GM19328 (cell line): ENCODE measurements around the gene ACTA1.
"Not testable (repeated sequence)": the region's sequence is repeated elsewhere in the genome, so short reads cannot be mapped to it uniquely, and the experiment has no call there.

ENCODE experiments used
- ATAC-seq: cut with Tn5 transposase; IDR thresholded peaks from one replicate; pipeline ENCODE4 v1.9.1; 2021; ENCODE audit warnings: mild to moderate bottlenecking, moderate library complexity; ENCODE audit not compliant: unreplicated experiment

ACTA1 gene

DNA sequence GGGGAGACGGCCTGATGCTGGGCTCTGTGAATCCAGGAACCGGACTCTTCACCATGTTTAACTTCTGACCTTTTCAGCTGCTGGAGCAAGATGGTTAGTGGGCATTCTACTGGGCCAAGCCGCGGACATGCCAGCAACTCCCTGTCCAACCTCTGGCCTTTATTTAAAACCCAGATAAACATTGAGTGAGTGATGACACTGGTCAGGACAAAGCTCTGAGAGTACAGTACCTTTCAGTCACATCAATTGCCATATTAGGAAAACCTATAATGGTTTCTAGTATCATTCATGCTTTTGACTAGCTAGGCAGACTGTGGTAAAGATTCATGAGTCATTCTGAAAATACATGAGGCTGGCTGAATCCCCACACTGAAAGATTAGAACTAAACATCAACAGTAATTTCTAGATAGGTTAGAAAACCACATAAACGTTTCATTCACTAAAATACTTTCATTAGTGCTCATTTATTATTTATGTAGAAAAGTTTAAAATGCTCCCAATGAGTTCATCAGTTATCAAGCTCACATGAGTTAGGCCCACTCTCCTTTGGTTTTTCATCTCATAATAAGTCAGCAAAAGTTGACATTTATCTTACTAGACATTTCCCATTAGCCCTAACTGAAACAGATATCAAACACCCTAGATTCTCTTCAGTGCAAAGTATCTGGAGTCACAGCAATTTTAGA lies 7.1 kb upstream of the ACTA1 start:
- peak; percentile 95 for ATAC-seq

- no peak for ATAC-seq
These were observed 4.1 kb upstream of the ACTA1 start for GRCh38 chr1:229438021-229438420.

DNA sequence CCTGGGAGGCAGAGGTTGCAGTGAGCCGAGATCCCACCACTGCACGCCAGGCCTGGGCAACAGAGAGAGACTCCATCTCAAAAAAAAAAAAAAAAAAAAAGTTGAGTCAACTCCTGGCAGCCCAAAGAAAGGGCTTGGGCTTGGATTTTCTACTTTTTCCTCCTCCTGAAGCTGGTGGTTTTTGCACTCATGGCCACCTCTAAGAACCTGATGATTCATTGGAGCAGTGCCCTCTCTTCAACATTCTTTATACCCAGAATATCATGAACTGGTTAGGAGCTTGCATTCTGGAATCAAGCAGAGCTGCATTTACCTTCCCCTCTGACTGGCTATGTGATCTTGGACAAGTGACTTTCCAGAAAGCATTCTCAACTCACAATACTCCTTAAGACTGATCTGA lies 3.5 kb upstream of the ACTA1 start:
- no peak for ATAC-seq

DNA sequence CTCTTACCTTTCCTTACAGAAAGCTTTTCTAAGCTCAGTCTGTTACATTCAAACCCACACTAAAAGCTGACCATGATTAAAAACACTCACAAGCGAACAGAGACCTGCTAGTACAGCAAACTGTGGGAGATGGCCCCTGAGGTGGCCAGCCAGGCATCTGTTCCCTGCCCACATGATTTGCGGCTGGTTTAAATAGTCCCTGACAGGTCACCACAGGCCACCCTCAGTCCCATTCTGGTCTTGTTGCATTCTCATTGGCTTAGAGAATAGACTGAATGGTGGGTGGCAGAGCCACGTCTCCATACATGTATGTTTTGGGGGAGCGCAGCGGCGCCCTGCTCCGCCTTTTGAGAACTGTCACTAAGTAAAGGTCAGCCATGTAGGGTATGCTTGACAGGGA lies 2.3 kb upstream of the ACTA1 start:
- ATAC-seq, result no peak

DNA sequence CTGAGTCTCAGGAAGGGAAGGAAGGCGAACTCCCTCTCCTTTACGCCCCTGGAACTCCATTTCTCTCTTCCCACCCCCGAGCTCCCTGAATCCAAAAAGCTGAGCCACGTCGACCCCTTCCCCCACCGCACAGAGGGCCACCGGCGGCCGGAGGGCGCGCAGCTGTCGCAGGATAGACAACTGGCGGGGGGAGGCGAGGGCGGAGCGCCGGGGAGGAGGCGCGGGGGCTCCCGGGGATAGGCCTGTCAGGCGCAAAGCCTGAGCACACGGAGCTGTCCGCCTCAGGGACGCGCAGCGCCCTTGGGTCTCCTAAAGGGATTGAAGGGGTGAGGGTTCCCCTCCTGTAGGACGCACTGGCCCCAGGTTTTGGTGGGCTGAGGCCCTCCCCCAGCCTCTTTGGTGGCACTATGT lies 752 bp upstream of the ACTA1 start:
- no peak for ATAC-seq

DNA sequence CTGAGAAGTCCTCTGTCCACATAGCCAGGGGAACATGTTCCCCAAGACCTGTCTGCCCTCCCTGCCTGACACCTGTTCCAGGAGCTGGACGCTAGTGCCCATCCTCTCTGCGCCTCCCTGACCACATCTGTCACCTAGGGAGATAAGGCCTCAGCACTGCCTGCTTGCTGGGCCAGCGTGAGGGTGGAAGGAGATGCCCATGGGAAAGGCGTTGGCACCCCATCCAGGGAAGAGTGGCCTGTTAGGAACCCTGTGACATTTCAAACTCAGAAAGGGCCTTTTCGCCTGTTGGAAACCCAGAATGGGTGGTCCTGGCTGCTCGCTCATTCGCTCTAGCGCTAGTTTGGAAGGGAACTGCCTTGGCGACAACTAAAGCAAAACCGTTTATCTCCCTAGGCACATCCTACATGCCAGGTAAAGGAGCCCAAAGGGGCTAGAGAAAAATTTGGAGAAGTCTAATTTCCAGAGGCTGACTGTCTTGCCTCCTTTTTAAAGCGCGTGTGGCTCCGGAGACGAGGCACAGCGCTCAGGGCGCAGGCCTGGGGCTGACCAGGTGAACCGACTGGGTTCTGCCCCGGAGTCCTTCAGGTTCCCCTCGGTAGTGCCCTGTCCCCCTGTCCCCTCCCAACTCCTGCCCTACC lies 410 bp downstream of the ACTA1 start:
- no peak for ATAC-seq

- no peak for ATAC-seq
These were observed 989 bp downstream of the ACTA1 start for GRCh38 chr1:229432905-229433304.

DNA sequence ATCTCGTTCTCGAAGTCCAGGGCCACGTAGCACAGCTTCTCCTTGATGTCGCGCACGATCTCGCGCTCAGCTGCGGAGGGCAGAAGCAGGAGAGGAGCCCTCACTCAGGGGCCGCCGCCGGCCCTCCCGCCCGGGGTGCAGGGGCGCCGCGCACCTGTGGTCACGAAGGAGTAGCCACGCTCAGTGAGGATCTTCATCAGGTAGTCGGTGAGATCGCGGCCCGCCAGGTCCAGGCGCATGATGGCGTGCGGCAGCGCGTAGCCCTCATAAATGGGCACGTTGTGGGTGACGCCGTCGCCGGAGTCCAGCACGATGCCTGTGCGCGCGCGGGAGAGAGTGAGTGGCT lies 1.8 kb downstream of the ACTA1 start:
- ATAC-seq, result no peak

DNA sequence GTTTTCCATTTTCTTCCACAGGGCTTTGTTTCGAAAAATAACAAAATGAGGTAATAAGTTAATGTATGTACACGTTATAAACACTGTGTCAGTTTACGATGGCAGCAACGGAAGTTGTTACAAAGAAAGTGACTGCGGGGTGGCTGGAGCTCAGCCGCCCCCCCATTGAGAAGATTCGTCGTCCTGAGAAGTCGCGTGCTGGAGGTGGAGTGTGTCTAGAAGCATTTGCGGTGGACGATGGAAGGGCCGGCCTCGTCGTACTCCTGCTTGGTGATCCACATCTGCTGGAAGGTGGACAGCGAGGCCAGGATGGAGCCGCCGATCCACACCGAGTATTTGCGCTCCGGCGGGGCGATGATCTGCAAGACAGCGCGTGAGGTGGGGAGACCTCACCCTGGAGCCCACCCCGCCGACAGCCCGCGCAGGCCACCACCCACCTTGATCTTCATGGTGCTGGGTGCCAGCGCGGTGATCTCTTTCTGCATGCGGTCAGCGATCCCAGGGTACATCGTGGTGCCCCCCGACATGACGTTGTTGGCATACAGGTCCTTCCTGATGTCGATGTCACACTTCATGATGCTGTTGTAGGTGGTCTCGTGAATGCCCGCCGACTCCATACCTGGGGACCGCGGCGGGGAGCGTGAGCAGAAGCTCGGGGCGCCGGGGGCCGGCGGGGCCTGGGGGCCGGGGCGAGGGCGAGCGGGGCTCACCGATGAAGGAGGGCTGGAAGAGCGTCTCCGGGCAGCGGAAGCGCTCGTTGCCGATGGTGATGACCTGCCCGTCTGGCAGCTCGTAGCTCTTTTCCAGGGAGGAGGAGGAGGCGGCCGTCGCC lies 2.4 kb downstream of the ACTA1 start:
- ATAC-seq, result no peak

GRCh38 chr1:229430761-229431283 lies 3.1 kb downstream of the ACTA1 start:
- no peak for ATAC-seq

GRCh38 chr1:229428256-229428655 lies 5.6 kb downstream of the ACTA1 start:
- no peak for ATAC-seq

GRCh38 chr1:229427572-229427971 lies 6.3 kb downstream of the ACTA1 start:
- no peak for ATAC-seq

GRCh38 chr1:229425564-229426159 lies 8.2 kb downstream of the ACTA1 start:
- no peak for ATAC-seq

DNA sequence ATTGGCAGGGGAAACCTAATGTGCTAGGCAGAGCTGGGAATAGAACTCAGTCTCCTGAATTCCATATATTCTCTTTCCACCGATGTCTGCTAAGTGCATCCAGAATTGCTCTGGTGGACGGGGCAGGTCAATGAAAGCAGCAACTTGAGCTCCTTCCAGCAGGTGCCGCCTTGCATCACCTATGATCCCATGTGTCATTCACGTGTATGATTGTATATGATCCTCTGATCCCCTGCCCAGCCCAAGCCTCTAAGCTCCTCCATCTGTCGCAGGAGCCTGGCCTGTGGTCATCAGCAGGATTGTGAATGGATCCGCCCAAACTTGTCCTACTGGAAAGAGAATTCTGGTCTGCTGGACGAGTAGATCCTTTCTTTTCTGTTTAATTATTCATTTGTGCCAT lies 13.1 kb downstream of the ACTA1 start:
- ATAC-seq, result no peak

DNA sequence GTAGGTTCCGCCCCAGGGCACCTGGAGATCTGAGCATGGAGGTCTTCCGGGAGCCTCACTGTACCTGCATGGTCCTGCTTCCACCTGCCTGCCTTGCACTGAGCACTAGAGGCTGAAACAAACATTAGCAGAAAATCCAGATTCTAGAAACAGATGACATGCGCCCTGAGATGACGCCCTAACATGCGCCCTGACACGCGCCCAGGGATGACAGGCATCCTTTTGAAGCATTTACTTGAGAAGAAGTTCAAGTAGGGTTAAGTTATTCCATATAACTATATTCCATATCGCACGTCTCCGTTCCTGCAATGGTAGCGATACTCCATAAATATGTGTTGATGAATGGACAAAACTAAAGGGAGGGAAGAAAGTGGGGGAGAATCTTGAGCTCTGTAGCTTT lies 13.7 kb downstream of the ACTA1 start:
- no peak for ATAC-seq

GRCh38 chr1:229418586-229418985 lies 15.3 kb downstream of the ACTA1 start:
- not testable (repeated sequence) for ATAC-seq

DNA sequence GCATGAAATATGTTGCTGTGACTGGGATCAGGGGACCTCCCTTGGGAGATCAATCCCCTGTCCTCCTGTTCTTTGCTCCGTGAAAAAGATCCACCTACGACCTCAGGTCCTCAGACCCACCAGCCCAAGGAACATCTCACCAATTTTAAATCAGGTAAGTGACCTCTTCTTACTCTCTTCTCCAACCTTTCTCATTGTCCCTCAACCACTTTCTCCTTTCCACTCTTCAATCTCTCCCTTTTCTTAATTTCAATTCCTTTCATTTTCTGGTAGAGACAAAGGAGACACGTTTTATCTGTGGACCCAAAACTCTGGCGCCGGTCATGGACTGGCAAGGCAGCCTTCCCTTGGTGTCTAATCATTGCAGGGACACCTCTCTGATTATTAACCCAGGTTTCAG lies 21.1 kb downstream of the ACTA1 start:
- ATAC-seq, result not testable (repeated sequence)

GRCh38 chr1:229412056-229412455 lies 21.8 kb downstream of the ACTA1 start:
- no peak for ATAC-seq

GRCh38 chr1:229411434-229412055 lies 22.3 kb downstream of the ACTA1 start:
- ATAC-seq, result no peak

GRCh38 chr1:229410692-229411433 lies 23.0 kb downstream of the ACTA1 start:
- no peak for ATAC-seq
